H1 (cell line): ENCODE results near the gene DHX36. TPM values are rescaled to one million over a fixed set of nuclear protein-coding genes. Genes with fewer than 3 reads are reported as not detected.

Experiments used
- CHD1 ChIP-seq: IDR thresholded peaks from 2 replicates; pipeline ENCODE4 v1.6.1; 2012; ENCODE audit warnings: low read depth, low read length, improper control_type of control experiment
- CHD7 ChIP-seq: fragments of 300-600 bp; sonication (generic); IDR thresholded peaks from 2 replicates; pipeline ENCODE4 v1.7.1; 2012; ENCODE audit warnings: low read length, moderate library complexity, mild to moderate bottlenecking, inconsistent platforms; ENCODE audit not compliant: insufficient replicate concordance
- HDAC6 ChIP-seq: IDR thresholded peaks from one replicate; pipeline ENCODE4 v1.7.1; 2012; ENCODE audit warnings: low read depth, mild to moderate bottlenecking, inconsistent platforms, low read length, moderate library complexity
- NRF1 ChIP-seq: IDR thresholded peaks from 2 replicates; pipeline ENCODE4 v1.6.1; 2011; ENCODE audit warnings: mild to moderate bottlenecking, low read depth, low read length, improper control_type of control experiment
- PHF8 ChIP-seq: fragments of 200-600 bp; sonication (generic); conservative IDR thresholded peaks from 2 replicates; pipeline ENCODE4 v1.7.1; 2012; ENCODE audit warnings: low read depth, mild to moderate bottlenecking, inconsistent platforms, low read length, moderate library complexity
- POLR2AphosphoS5 ChIP-seq: IDR thresholded peaks from 2 replicates; pipeline ENCODE4 v1.6.1; 2011; ENCODE audit warnings: low read depth, low read length
- SP1 ChIP-seq: IDR thresholded peaks from 2 replicates; pipeline ENCODE4 v1.6.1; 2011; ENCODE audit warnings: low read depth, low read length
- polyA plus RNA-seq, 7 experiments: library from polyadenylated mRNA; depleted of rRNA in 3 of 7; stranded (reverse) in 5 of 7; unstranded in 2 of 7; fragments of >200 nt in 5 of 7; fragments of 200-250 nt in 2 of 7; gene quantifications; 1 replicate in 5 of 7; 2 replicates in 1 of 7; 4 replicates in 1 of 7; pipeline versions ENCODE4 v1.2.1 to v1.2.3, GENCODE V29; 2011 to 2013; ENCODE audit warnings: missing spikeins in 2 of 7, mixed read lengths in 2 of 7
- total RNA-seq: library from RNA; stranded (reverse); fragmentation: NEBNext Ultra II Directional; extraction: Animal tissue kit (Norgen Biotek cat#: 25700); gene quantifications from 2 replicates; pipeline ENCODE4 v1.2.1, GENCODE V29; 2021

Gene DHX36
- total and polyA plus RNA-seq, 2 of the 8 experiments (the other 6 are each of a cell fraction or from before 2014, with no cell fraction given), result 44.9 to 131 TPM

- no peak for TF ChIP-seq CHD7
- no peak for TF ChIP-seq PHF8
- no peak for TF ChIP-seq HDAC6
- TF ChIP-seq POLR2AphosphoS5, result no peak
- TF ChIP-seq CHD1, result no peak
- TF ChIP-seq NRF1, result no peak
- no peak for TF ChIP-seq SP1
Measured at GRCh38 chr3:154273381-154273780, 50.9 kb downstream of the DHX36 start (continued).
